CD4-positive, CD25-positive, alpha-beta regulatory T cell (primary cell): ENCODE measurements around the gene AKAP4. TPM values are rescaled to one million over a fixed set of nuclear protein-coding genes. Genes with fewer than 3 reads are reported as not detected.

Source experiments
- ATAC-seq, 2 donors: fragments of 150-1000 bp; cut with Tn5 transposase; one replicate each; pipeline ENCODE4 v1.10.0; 2021; ENCODE audit warnings: low read depth in 2 of 2, moderate number of reproducible peaks in 2 of 2, moderate library complexity in 1 of 2
- DNase-seq, 3 donors: peaks; one replicate each; pipeline versions ENCODE4 v3.0.0 to v3.0.0-alpha.2; 2012 to 2022; ENCODE audit warnings: mixed read lengths in 1 of 3
- H3K27ac ChIP-seq: one replicate; pipeline ENCODE4 v1.7.0; 2013; ENCODE audit warnings: mild to moderate bottlenecking, low read length; ENCODE audit not compliant: insufficient read depth, poor library complexity, severe bottlenecking
- H3K27me3 ChIP-seq: one replicate; pipeline ENCODE4 v1.7.0; 2013; ENCODE audit warnings: low read length; ENCODE audit not compliant: control insufficient read depth, insufficient read depth
- H3K36me3 ChIP-seq: one replicate; pipeline ENCODE4 v1.7.0; 2013; ENCODE audit warnings: mild to moderate bottlenecking, low read length, moderate library complexity; ENCODE audit not compliant: control insufficient read depth, insufficient read depth
- H3K4me1 ChIP-seq: 2 replicates; pipeline ENCODE4 v1.7.0; 2013; ENCODE audit warnings: mild to moderate bottlenecking, low read length; ENCODE audit not compliant: insufficient read depth, control insufficient read depth, poor library complexity, severe bottlenecking
- H3K4me3 ChIP-seq: one replicate; pipeline ENCODE4 v1.7.0; 2013; ENCODE audit warnings: low read depth, mild to moderate bottlenecking, low read length, moderate library complexity
- H3K9me3 ChIP-seq, 2 experiments: 1 replicate in 1 of 2; 2 replicates in 1 of 2; pipeline ENCODE4 v1.7.0; 2013; ENCODE audit warnings: low read length in 2 of 2, mild to moderate bottlenecking in 1 of 2, moderate library complexity in 1 of 2; ENCODE audit not compliant: control insufficient read depth in 2 of 2
- H3K27ac Mint-ChIP-seq, 3 donors: one replicate each; pipeline ENCODE4 v1.8.0; 2020 to 2022; ENCODE audit warnings: mild to moderate bottlenecking in 3 of 3, mixed read lengths in 3 of 3, moderate library complexity in 2 of 3
- H3K27me3 Mint-ChIP-seq: one replicate; pipeline ENCODE4 v1.8.0; 2022; ENCODE audit warnings: mild to moderate bottlenecking, mixed read lengths
- H3K36me3 Mint-ChIP-seq: one replicate; pipeline ENCODE4 v1.8.0; 2020; ENCODE audit warnings: mixed read lengths
- H3K4me1 Mint-ChIP-seq, 4 donors: one replicate each; pipeline ENCODE4 v1.8.0; 2020 to 2022; ENCODE audit warnings: mixed read lengths in 4 of 4, mild to moderate bottlenecking in 1 of 4
- H3K4me3 Mint-ChIP-seq, 4 donors: one replicate each; pipeline ENCODE4 v1.8.0; 2020 to 2022; ENCODE audit warnings: mild to moderate bottlenecking in 4 of 4, mixed read lengths in 4 of 4, moderate library complexity in 3 of 4
- H3K9me3 Mint-ChIP-seq, 7 donors: one replicate each; pipeline ENCODE4 v1.8.0; 2020 to 2022; ENCODE audit warnings: mixed read lengths in 7 of 7, mild to moderate bottlenecking in 3 of 7, moderate library complexity in 2 of 7
- polyA plus RNA-seq, 4 donors: library from polyadenylated mRNA; unstranded; fragments of 300-500 nt; fragmentation: Illumina TruSeq; gene quantifications; one replicate each; pipeline ENCODE4 v1.2.3, GENCODE V29; 2021
- total RNA-seq: library from RNA; stranded (reverse); gene quantifications from one replicate; pipeline ENCODE4 v1.2.3, GENCODE V29; 2022

Gene AKAP4
- total and polyA plus RNA-seq, 5 donors from 2014 or later = not detected

DNA sequence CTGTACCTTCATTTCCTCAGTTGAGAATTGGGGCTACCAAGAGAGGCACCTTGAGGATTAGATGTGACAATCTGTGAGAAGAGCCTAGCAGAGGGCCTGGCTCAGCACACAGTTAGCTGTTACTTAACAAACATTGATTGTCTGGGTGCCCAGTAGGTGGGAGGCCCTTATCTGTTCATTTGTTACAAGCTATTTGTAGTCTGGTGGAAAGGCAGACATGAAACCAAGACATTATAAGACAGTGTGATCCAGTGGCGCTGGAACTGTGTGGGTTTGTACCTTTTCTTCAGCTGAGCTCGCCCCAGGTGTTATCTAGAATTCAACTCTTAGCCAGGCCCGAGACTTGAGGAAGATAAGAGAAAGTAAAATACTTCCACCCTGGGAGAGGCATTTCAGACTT is 16.9 kb downstream of the AKAP4 start:
- Mint-ChIP-seq H3K27ac (no peak overlapping the region), H3K9me3 (peaks cover 0 to 2% (median 0%) of the 10 kb centered on the region in 7 donors), H3K27me3 (peaks cover 12% of the 10 kb centered on the region), H3K4me3 (no peak overlapping the region), H3K36me3 (no peaks in the 10 kb centered on the region), H3K4me1 (peaks cover 0 to 4% (median 0%) of the 10 kb centered on the region in 4 donors)
- no peak overlapping the region for H3K4me3 ChIP-seq
- no peak overlapping the region for H3K27ac ChIP-seq
- H3K9me3 ChIP-seq = no peaks in the 10 kb centered on the region
- ATAC-seq (no peak), DNase-seq (no peak)
- no peaks in the 10 kb centered on the region for H3K4me1 ChIP-seq
- H3K36me3 ChIP-seq = no peaks in the 10 kb centered on the region
- peaks cover 3% of the 10 kb centered on the region for H3K27me3 ChIP-seq

GRCh38 chrX:50180073-50180940 is 20.5 kb downstream of the AKAP4 start:
- H3K4me1 ChIP-seq = no peaks in the 10 kb centered on the region
- peaks cover 11% of the 10 kb centered on the region for H3K27me3 Mint-ChIP-seq
- H3K4me1 Mint-ChIP-seq = peaks cover 0 to 4% (median 0%) of the 10 kb centered on the region in 4 donors
- H3K9me3 ChIP-seq = no peaks in the 10 kb centered on the region
- peaks cover 0 to 4% (median 0%) of the 10 kb centered on the region in 7 donors for H3K9me3 Mint-ChIP-seq
- H3K4me3 ChIP-seq = no peak overlapping the region
- no peak overlapping the region for H3K4me3 Mint-ChIP-seq
- no peak overlapping the region for H3K27ac Mint-ChIP-seq
- peaks cover 3% of the 10 kb centered on the region for H3K27me3 ChIP-seq
- ATAC-seq = no peak
- peak in 1 of 3 donors; percentile 2 for DNase-seq
- H3K36me3 ChIP-seq = no peaks in the 10 kb centered on the region
- H3K36me3 Mint-ChIP-seq = no peaks in the 10 kb centered on the region
- no peak overlapping the region for H3K27ac ChIP-seq

GRCh38 chrX:50169717-50170116 is 31.1 kb downstream of the AKAP4 start:
- no peaks in the 10 kb centered on the region for H3K4me1 ChIP-seq
- peaks cover 4% of the 10 kb centered on the region for H3K27me3 Mint-ChIP-seq
- peaks cover 0 to 1% (median 0%) of the 10 kb centered on the region in 7 donors for H3K9me3 Mint-ChIP-seq
- no peaks in the 10 kb centered on the region for H3K36me3 Mint-ChIP-seq
- ATAC-seq (no peak), DNase-seq (no peak)
- no peak overlapping the region for H3K27ac Mint-ChIP-seq
- H3K36me3 ChIP-seq = no peaks in the 10 kb centered on the region
- H3K4me1 Mint-ChIP-seq = peaks cover 0 to 7% (median 0%) of the 10 kb centered on the region in 4 donors
- H3K27ac ChIP-seq = no peak overlapping the region
- H3K4me3 ChIP-seq = no peak overlapping the region
- H3K27me3 ChIP-seq = no peaks in the 10 kb centered on the region
- H3K4me3 Mint-ChIP-seq = no peak overlapping the region
- no peaks in the 10 kb centered on the region for H3K9me3 ChIP-seq

GRCh38 chrX:50168241-50168687 is 32.5 kb downstream of the AKAP4 start:
- peaks cover 0 to 1% (median 0%) of the 10 kb centered on the region in 7 donors for H3K9me3 Mint-ChIP-seq
- no peak overlapping the region for H3K27ac Mint-ChIP-seq
- no peak for ATAC-seq
- no peaks in the 10 kb centered on the region for H3K27me3 ChIP-seq
- no peaks in the 10 kb centered on the region for H3K9me3 ChIP-seq
- H3K36me3 ChIP-seq = no peaks in the 10 kb centered on the region
- no peak overlapping the region for H3K4me3 ChIP-seq
- H3K27me3 Mint-ChIP-seq = peaks cover 4% of the 10 kb centered on the region
- peaks cover 0 to 7% (median 0%) of the 10 kb centered on the region in 4 donors for H3K4me1 Mint-ChIP-seq
- H3K27ac ChIP-seq = no peak overlapping the region
- no peak overlapping the region for H3K4me3 Mint-ChIP-seq
- no peak for DNase-seq
- H3K36me3 Mint-ChIP-seq = no peaks in the 10 kb centered on the region
- H3K4me1 ChIP-seq = no peaks in the 10 kb centered on the region

GRCh38 chrX:50167366-50167765 is 33.4 kb downstream of the AKAP4 start:
- no peak for ATAC-seq
- no peak for DNase-seq
- H3K4me1 Mint-ChIP-seq = peaks cover 0 to 7% (median 0%) of the 10 kb centered on the region in 4 donors

DNA sequence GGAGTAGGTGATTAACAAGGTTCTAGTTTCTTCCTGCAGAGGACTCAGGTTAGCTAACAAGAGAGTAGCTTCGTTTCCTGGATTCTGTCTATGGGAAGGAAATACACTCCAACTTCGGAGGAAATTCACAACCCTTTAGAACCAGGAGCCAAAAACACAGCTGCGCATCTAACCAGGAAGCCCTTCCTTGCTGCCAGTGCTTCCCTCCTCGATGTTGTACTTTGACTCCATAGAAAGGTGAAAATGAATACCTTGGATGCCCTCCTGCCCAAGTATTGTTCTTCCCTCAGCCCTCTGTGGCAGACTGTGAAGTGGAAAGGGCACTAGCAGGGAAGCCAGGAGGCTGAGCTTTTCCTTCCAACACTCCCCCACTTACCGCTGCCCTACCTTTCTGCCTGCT is 35.1 kb downstream of the AKAP4 start:
- H3K27ac ChIP-seq = no peak overlapping the region
- H3K4me1 Mint-ChIP-seq = peaks cover 0 to 7% (median 0%) of the 10 kb centered on the region in 4 donors

More at GRCh38 chrX:50167366-50167765, 33.4 kb downstream of the AKAP4 start:
- Histone ChIP-seq H3K27ac (no peak overlapping the region), H3K9me3 (no peaks in the 10 kb centered on the region), H3K4me3 (no peak overlapping the region), H3K4me1 (no peaks in the 10 kb centered on the region), H3K27me3 (no peaks in the 10 kb centered on the region), H3K36me3 (no peaks in the 10 kb centered on the region)
- H3K9me3 Mint-ChIP-seq = no peaks in the 10 kb centered on the region
- peaks cover 4% of the 10 kb centered on the region for H3K27me3 Mint-ChIP-seq
- no peak overlapping the region for H3K4me3 Mint-ChIP-seq
- no peak overlapping the region for H3K27ac Mint-ChIP-seq
- H3K36me3 Mint-ChIP-seq = no peaks in the 10 kb centered on the region

GRCh38 chrX:50161127-50161526 is 39.7 kb downstream of the AKAP4 start:
- H3K36me3 Mint-ChIP-seq = no peaks in the 10 kb centered on the region
- Histone ChIP-seq H3K4me1 (no peaks in the 10 kb centered on the region), H3K27ac (no peak overlapping the region), H3K4me3 (no peak overlapping the region), H3K9me3 (no peaks in the 10 kb centered on the region), H3K36me3 (no peaks in the 10 kb centered on the region), H3K27me3 (no peaks in the 10 kb centered on the region)
- no peak for ATAC-seq
- no peaks in the 10 kb centered on the region for H3K4me1 Mint-ChIP-seq
- no peak overlapping the region for H3K4me3 Mint-ChIP-seq
- H3K27me3 Mint-ChIP-seq = peaks cover 4% of the 10 kb centered on the region
- H3K9me3 Mint-ChIP-seq = no peaks in the 10 kb centered on the region
- DNase-seq = no peak
- no peak overlapping the region for H3K27ac Mint-ChIP-seq

More for the DNA sequence above, 35.1 kb downstream of the AKAP4 start:
- Mint-ChIP-seq H3K4me3 (no peak overlapping the region), H3K27ac (no peak overlapping the region), H3K36me3 (no peaks in the 10 kb centered on the region), H3K9me3 (no peaks in the 10 kb centered on the region), H3K27me3 (peaks cover 6% of the 10 kb centered on the region)
- ATAC-seq (no peak), DNase-seq (no peak)
- no peaks in the 10 kb centered on the region for H3K4me1 ChIP-seq
- no peaks in the 10 kb centered on the region for H3K27me3 ChIP-seq
- H3K9me3 ChIP-seq = no peaks in the 10 kb centered on the region
- H3K4me3 ChIP-seq = no peak overlapping the region
- no peaks in the 10 kb centered on the region for H3K36me3 ChIP-seq

DNA sequence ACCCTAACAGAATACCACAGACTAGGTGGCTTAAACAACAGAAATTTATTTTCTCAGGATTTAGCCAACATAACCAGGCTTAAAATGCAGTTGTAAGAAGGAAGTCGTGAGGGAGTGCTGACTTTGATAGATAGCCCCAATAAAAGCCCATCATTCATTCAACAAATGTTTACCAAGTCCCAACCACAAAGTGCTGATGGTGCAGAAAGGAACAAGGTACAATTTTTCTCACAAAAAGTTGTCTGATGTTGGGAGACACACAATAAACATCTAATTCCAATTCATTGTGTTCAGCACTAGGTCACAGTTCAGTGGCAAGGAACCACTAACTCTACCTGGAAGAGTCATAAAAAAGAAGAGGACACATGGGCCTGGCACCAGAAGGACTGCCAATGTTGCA is 42.2 kb downstream of the AKAP4 start:
- H3K4me1 ChIP-seq = no peaks in the 10 kb centered on the region
- Mint-ChIP-seq H3K9me3 (no peaks in the 10 kb centered on the region), H3K27me3 (peaks cover 4% of the 10 kb centered on the region), H3K27ac (no peak overlapping the region), H3K36me3 (no peaks in the 10 kb centered on the region), H3K4me3 (no peak overlapping the region), H3K4me1 (no peaks in the 10 kb centered on the region)
- H3K27ac ChIP-seq = no peak overlapping the region
- H3K4me3 ChIP-seq = no peak overlapping the region
- DNase-seq = no peak
- H3K36me3 ChIP-seq = no peaks in the 10 kb centered on the region
- H3K9me3 ChIP-seq = no peaks in the 10 kb centered on the region
- no peak for ATAC-seq
- H3K27me3 ChIP-seq = no peaks in the 10 kb centered on the region
